ENCODE measurements around the gene DCC.

DCC gene

DNA sequence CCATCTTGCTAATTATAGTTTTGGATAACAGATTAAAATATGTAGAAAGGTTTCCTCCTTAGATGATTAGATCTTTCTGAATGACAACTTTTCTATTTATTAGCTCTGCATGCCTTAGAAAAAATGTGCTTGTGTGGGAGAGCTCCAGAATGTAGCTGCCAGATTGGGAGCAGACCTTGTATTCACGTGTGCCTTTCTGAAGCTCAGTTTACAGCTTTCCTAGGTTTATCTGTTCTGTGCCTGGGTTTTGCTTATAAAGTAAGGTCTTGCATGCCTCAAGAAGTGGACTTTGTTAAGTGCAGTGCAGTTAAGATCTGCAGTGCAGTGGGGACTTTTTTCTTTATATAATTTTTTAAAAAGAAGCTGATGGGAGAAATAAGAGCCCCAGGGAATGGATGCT, 179.0 kb downstream of the DCC start:
- DNase-seq, result no peak

GRCh38 chr18:52523566-52523965, 183.6 kb downstream of the DCC start:
- no peak for DNase-seq

- DNase-seq, result no peak
These were observed 191.8 kb downstream of the DCC start for GRCh38 chr18:52531836-52532235.

DNA sequence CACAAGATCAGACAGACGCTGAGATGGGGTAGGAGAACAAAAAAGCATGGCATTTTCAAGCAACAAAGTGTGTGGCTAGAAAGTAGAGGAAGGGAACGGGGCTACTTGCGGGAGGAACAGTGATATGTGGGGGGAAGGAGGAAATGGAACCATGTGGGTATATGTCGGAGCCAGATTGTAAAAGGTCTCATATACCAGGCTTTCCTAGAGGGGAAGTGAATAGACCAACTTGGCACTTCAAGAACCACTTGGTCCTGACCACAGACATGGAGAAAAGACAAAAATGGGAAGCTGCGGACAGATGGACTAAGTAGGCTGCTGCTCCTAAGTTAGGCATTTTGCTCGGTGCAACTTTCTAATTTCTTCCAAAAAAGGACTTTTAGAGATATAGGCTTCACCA, 196.0 kb downstream of the DCC start:
- DNase-seq, result no peak

DNA sequence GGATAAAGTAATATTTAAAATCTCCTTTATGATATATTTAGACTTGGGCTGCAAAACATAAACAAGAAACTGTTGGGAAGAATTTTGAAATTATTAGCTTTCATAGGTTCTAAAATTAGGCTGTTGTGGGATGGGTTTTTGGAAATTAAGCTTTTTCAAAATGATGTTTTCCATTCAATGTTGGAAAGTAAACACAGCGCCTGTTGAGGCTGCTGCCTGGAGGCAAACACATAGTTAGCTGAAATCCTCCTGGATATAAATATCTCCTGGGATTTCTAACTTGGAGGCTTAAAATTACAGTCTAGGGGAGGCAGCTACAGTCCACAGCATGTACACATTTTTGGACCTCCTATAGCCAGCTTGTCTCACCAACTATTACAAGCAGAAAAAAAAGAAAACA, 197.3 kb downstream of the DCC start:
- no peak for DNase-seq

- DNase-seq, result no peak
These were observed 201.1 kb downstream of the DCC start for GRCh38 chr18:52541056-52541455.

DNA sequence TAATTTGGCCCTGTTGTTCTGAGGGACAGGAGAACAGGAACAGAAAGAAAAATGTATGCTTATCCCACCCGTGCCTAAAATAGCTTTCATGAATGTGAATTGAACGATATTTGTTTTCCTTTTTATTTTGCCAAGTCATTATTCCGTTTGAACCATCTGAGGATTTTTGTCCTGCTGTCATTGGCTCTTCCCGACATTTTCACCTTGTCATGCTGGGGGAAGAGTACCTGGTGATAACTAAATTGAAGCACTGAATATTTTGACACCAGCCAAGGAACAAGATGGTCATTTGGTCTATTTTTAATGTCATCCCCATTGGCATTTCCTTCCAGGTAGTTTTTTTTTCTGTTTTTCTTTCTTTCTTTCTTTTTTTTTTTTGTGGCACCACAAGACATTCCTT, 204.1 kb downstream of the DCC start:
- no peak for DNase-seq

GRCh38 chr18:52546686-52547346, 206.8 kb downstream of the DCC start:
- no peak for DNase-seq

GRCh38 chr18:52553441-52553840, 213.4 kb downstream of the DCC start:
- no peak for DNase-seq

- DNase-seq, result no peak
These were observed 214.2 kb downstream of the DCC start for GRCh38 chr18:52554180-52554579.

- no peak for DNase-seq
These were observed 227.4 kb downstream of the DCC start for GRCh38 chr18:52567360-52567759.

DNA sequence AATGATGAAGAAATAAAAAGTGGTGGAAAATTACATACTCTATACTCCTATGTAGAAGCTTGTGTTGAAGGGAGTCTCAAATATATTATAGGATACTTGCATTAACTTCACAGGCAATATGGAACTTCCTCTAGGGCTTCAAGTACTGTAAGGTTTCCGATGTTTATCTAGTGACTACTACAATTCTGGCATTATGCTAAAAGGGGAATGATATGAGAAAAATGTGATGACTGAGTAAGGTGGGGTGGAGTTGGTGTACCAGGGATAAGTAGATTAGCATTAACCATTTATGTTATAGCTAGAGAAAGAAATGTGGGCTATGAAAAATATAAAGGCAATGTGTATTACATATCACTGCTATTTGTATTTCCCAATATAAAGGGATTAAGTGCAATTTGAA, 229.5 kb downstream of the DCC start:
- DNase-seq, result no peak

DNA sequence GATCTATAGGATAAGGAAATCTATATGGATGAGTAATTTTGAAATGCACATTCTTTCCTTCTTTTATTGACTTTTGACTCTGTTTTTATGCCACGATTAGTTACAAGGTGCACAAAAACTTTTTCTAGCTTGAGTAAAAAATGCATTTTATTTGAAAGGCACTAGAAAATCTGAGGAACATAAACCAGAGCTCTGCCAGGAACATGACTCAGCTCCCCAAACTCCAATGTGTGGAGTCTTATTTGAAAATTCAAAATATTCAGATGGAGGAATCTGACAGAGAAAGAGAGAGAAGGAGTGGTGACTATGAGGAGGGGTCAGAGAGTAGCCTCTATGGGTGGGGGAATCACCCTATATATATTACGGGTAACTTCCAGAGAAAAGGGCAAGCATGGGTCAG, 231.0 kb downstream of the DCC start:
- DNase-seq, result no peak

DNA sequence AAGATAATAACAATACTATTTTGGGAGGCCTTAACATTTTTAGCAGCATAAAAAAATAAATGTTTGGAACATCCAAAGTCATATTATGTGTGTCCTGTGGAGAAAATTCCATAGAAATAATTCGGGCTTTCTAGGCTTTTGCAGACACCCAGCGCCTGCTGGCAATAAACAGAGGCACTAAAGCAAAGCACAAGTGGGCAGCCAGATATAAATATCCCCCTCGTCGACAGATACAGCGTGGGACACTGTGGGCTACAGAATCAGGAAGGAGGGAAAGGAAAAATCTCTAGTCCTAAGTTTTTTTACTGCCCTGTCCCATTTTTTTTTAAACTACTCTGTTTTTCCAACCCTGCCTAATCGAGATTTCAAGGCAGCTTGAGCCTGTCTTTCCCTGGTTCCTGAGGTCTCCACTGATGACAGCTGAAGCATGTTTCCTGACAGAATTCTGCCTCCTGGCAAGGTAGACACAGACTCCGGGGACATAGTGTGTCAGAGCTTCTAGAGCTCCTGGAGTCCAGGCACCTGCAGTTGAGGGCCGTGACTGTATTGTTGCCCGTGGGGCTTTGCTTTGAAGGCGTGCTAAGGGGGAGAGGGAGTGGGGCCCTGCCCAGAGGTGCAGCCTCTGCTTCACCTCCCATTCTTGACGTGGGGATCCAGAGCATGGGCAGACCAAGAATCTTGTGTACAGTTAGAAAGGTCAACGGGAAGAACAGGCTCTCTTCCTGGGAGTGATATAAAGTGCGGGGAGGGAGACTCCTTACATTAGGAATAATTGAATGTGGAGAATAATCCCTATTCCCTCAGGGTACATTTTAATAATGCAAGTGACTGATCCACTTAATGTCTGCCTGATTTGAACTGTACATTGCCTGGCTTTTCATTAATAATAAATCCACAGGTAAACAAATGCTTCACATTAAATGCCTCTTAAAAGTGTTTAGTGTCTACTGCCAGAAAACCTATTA, 232.3 kb downstream of the DCC start:
- no peak for DNase-seq

DNA sequence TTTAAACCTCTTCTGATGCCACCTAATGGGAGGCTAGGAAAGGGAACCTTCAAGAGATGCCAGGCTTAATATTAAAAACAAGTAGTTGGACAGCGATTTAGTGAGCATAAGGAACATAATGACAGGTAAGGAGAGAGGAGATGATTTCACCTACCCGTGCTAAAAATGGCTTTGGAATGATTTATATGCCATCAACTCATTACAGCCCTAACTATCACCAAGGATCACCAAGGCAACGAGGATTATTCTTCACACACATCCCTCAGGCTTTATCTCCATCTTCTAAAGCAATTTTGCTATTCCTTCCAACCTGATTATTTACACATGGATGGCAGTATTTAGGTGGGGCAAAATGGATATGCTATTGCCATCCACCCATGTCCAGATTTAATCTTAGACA, 237.8 kb downstream of the DCC start:
- DNase-seq, result no peak

GRCh38 chr18:52582061-52582460, 242.1 kb downstream of the DCC start:
- no peak for DNase-seq

DNA sequence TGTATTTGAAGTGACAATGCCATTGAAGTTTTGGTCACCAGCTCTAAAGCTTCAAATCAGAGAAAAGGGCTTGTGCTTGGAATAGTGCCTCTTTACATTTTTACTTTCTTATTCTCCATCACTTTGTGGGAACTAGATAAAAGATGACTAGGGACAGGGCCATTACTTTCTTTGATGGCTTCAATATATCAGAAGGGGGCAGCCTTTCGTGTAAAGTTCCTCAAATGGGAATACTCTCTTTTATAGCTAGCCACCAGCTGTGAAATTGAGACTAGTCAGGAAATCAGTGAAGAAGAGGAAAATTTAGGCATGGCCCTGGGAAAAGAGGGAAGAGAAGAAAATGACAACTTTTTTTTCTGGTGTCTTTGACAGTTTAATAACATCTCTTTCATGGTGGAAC, 242.5 kb downstream of the DCC start:
- DNase-seq, result no peak

- DNase-seq, result no peak
These were observed 248.9 kb downstream of the DCC start for GRCh38 chr18:52588931-52589330.

DNA sequence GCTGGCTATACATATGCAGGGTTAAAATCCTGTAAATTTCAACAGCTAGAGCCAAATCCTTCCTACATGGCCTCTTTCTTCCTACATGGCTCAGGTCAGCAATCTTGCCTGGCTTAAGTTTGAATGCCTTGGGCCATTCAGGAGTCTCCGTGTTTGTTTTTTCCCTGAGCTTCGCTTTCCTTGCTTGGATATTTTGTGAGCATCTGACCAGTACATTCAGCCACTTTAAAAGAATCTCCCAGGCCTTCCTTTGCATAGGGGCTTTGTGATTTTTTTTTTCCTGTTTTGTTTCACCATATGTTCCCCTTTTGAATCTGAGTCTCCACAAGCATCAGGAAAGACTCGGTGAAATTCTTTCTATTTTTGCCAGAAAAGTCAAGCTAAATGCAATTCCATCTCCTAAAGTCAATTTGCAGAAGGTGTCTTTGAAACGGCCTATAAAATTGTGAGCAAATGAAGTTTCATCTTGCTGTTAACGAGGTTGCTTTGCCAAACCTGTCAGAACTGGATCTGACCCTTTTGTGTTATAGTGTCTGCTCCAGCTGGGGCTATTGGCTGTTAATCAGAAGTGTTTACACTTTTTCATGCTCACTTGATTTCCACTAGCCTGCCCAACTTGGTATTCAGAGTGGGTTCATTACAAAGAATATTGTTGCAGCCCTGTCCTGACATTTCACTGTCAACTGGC, 256.9 kb downstream of the DCC start:
- DNase-seq, result no peak

- no peak for DNase-seq
These were observed 258.9 kb downstream of the DCC start for GRCh38 chr18:52598921-52599320.

DNA sequence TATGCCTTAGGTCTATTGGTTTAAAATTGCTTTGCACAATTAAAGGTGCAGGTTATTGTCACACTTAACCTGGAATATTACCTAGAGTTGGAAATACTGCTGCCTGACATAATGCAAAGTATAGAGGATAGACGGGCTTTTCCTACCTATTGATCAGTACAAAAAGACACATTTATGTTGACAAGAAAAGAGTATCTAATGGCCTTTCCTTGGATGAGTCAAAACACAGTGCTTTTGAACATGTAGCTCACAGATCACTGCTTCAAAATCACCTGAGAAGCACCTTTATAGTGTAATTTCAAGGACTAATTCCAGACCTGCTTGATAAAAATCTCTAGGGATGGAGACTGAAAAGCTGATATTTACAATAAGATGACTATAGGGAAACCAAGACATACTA, 262.8 kb downstream of the DCC start:
- DNase-seq, result no peak

DNA sequence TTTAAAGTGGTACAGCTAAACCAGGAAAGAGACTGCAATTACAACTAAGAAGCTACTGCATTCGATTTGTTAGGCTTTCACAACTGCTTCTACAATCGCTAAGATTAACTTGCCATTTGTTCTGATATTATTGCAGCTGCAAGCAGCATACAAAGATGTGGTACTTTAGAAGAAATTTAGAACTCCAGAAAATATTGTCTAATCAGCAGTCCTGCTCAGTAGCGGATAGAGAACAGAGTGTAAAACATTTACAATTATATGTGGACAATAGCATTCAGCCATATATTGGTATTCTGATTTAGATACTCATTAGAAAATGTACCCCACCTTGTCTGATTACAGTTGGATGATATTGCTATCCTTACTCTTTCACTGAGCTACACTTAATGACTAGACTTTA, 265.3 kb downstream of the DCC start:
- DNase-seq, result no peak

GRCh38 chr18:52607985-52608384, 268.0 kb downstream of the DCC start:
- no peak for DNase-seq

All from stimulated activated CD4-positive, alpha-beta T cell treated with anti-CD3 and anti-CD28 coated beads, Interleukin-4, amount 100 ng/mL, for 24 hours (primary cell).